HG03060 (cell line): ENCODE data around the gene DROSHA.
"Not testable (repeated sequence)": the region's sequence is repeated elsewhere in the genome, so short reads cannot be mapped to it uniquely, and the experiment has no call there.

Experiments used
- ATAC-seq: cut with Tn5 transposase; IDR thresholded peaks from one replicate; pipeline ENCODE4 v1.9.1; 2021; ENCODE audit warnings: low read depth, moderate number of reproducible peaks; ENCODE audit not compliant: unreplicated experiment

Gene DROSHA

GRCh38 chr5:31427013-31427723, 104.7 kb downstream of the DROSHA start:
- no peak for ATAC-seq

GRCh38 chr5:31421806-31422586, 109.9 kb downstream of the DROSHA start:
- ATAC-seq, result no peak

GRCh38 chr5:31417512-31417911, 114.4 kb downstream of the DROSHA start:
- no peak for ATAC-seq

GRCh38 chr5:31416547-31416946, 115.3 kb downstream of the DROSHA start:
- ATAC-seq, result no peak

- ATAC-seq, result no peak
These were observed 115.9 kb downstream of the DROSHA start for GRCh38 chr5:31415960-31416359.

- ATAC-seq, result no peak
These were observed 116.6 kb downstream of the DROSHA start for GRCh38 chr5:31415009-31415923.

- ATAC-seq, result no peak
These were observed 118.7 kb downstream of the DROSHA start for GRCh38 chr5:31413030-31413812.

- no peak for ATAC-seq
These were observed 119.6 kb downstream of the DROSHA start for GRCh38 chr5:31412324-31412723.

- no peak for ATAC-seq
These were observed 121.8 kb downstream of the DROSHA start for GRCh38 chr5:31410089-31410488.

GRCh38 chr5:31408814-31409213, 123.1 kb downstream of the DROSHA start:
- no peak for ATAC-seq

GRCh38 chr5:31407921-31408693, 123.8 kb downstream of the DROSHA start:
- no peak for ATAC-seq

GRCh38 chr5:31404325-31404724, 127.6 kb downstream of the DROSHA start:
- no peak for ATAC-seq

GRCh38 chr5:31401691-31402090, 130.2 kb downstream of the DROSHA start:
- ATAC-seq, result no peak

GRCh38 chr5:31397926-31398557, 133.9 kb downstream of the DROSHA start:
- ATAC-seq, result no peak

GRCh38 chr5:31396611-31397295, 135.1 kb downstream of the DROSHA start:
- no peak for ATAC-seq

- not testable (repeated sequence) for ATAC-seq
These were observed 136.3 kb downstream of the DROSHA start for GRCh38 chr5:31395450-31396045.

GRCh38 chr5:31393126-31393525, 138.8 kb downstream of the DROSHA start:
- no peak for ATAC-seq

GRCh38 chr5:31392061-31392460, 139.8 kb downstream of the DROSHA start:
- ATAC-seq, result no peak
